IMR-90 (cell line): ENCODE results near the gene MCTP2. TPM values are rescaled to one million over a fixed set of nuclear protein-coding genes. Genes with fewer than 3 reads are reported as not detected.
A peak's percentile ranks its signal among the peaks of the same experiment; 100 is the strongest.

Experiments used
- ATAC-seq: fragments of 200-7000 bp; cut with Tn5 transposase; 2 replicates; pipeline ENCODE4 v1.9.1; 2020; ENCODE audit warnings: low read depth, mild to moderate bottlenecking, moderate library complexity
- BruUV-seq: library from RNA; stranded (reverse); fragments of 400-500 nt; replicated peaks from 2 replicates; lab custom pipeline; 2021; lab: Mats Ljungman, UMichigan
- CTCF ChIA-PET: fragments of 300-600 bp; formaldehyde crosslinking; extraction: SDS; loops from one replicate; lab custom pipeline; 2021; ENCODE audit warnings: antibody characterized with exemption; lab: Yijun Ruan, JAX
- POLR2A ChIA-PET: fragments of 300-600 bp; sonication (Branson Sonifier 250); formaldehyde crosslinking; loops from one replicate; lab custom pipeline; 2022; ENCODE audit warnings: antibody characterized with exemption; ENCODE audit not compliant: unreplicated experiment; lab: Charles Lee
- DNase-seq: peaks from one replicate; pipeline ENCODE4 v3.0.0; 2013
- H2AFZ ChIP-seq: replicated peaks from 2 replicates; pipeline ENCODE3; 2013; ENCODE audit warnings: low read length, mild to moderate bottlenecking; ENCODE audit not compliant: poor library complexity
- H2AK5ac ChIP-seq: 2 replicates; pipeline ENCODE4 v1.6.1; 2013; ENCODE audit warnings: low read depth, low read length, inconsistent platforms
- H2AK9ac ChIP-seq: replicated peaks from 2 replicates; pipeline ENCODE3; 2013; ENCODE audit warnings: mild to moderate bottlenecking, low read depth, low read length, moderate library complexity; ENCODE audit not compliant: poor library complexity
- H2BK120ac ChIP-seq: 2 replicates; pipeline ENCODE4 v1.6.1; 2013; ENCODE audit warnings: low read depth, low read length, inconsistent platforms
- H2BK15ac ChIP-seq: 3 replicates; pipeline ENCODE4 v1.6.1; 2013; ENCODE audit warnings: low read depth, low read length, inconsistent platforms
- H2BK20ac ChIP-seq: 2 replicates; pipeline ENCODE4 v1.6.1; 2013; ENCODE audit warnings: low read depth, mild to moderate bottlenecking, inconsistent platforms, low read length, moderate library complexity
- H2BK5ac ChIP-seq: 2 replicates; pipeline ENCODE4 v1.6.1; 2013; ENCODE audit warnings: mild to moderate bottlenecking, low read depth, low read length, inconsistent platforms; ENCODE audit not compliant: poor library complexity, severe bottlenecking
- H3K14ac ChIP-seq: replicated peaks from 2 replicates; pipeline ENCODE4 v1.6.1; 2013; ENCODE audit warnings: low read depth, low read length, inconsistent platforms
- H3K18ac ChIP-seq: 2 replicates; pipeline ENCODE4 v1.6.1; 2013; ENCODE audit warnings: low read depth, low read length, control low read depth
- H3K23ac ChIP-seq: 2 replicates; pipeline ENCODE4 v1.6.1; 2013; ENCODE audit warnings: low read depth, low read length, inconsistent platforms
- H3K27ac ChIP-seq: 2 replicates; pipeline ENCODE4 v1.5.1; 2013; ENCODE audit warnings: mild to moderate bottlenecking, control low read depth, low read length; ENCODE audit not compliant: insufficient read depth
- H3K27me3 ChIP-seq: 2 replicates; pipeline ENCODE4 v1.6.1; 2013; ENCODE audit warnings: low read length; ENCODE audit not compliant: control insufficient read depth, insufficient read depth
- H3K36me3 ChIP-seq: 2 replicates; pipeline ENCODE4 v1.6.1; 2013; ENCODE audit warnings: low read length, mixed read lengths; ENCODE audit not compliant: control insufficient read depth, insufficient read depth
- H3K4ac ChIP-seq: 2 replicates; pipeline ENCODE4 v1.6.1; 2013; ENCODE audit warnings: low read depth, low read length, inconsistent platforms
- H3K4me1 ChIP-seq: 2 replicates; pipeline ENCODE4 v1.6.1; 2013; ENCODE audit warnings: low read length, mixed read lengths; ENCODE audit not compliant: control insufficient read depth, insufficient read depth
- H3K4me2 ChIP-seq: 2 replicates; pipeline ENCODE4 v1.6.1; 2013; ENCODE audit warnings: low read depth, mild to moderate bottlenecking, control low read depth, low read length, moderate library complexity
- H3K4me3 ChIP-seq: 2 replicates; pipeline ENCODE4 v1.5.1; 2013; ENCODE audit warnings: low read depth, mild to moderate bottlenecking, control low read depth, low read length, moderate library complexity; ENCODE audit not compliant: insufficient read depth
- H3K56ac ChIP-seq: 2 replicates; pipeline ENCODE4 v1.6.1; 2013; ENCODE audit warnings: low read length, inconsistent platforms; ENCODE audit not compliant: insufficient read depth; ENCODE audit errors: extremely low read depth
- H3K79me1 ChIP-seq, 2 experiments: 2 replicates each; pipeline ENCODE4 v1.6.1; 2013; ENCODE audit warnings: low read length in 2 of 2, inconsistent platforms in 1 of 2, low read depth in 1 of 2
- H3K9ac ChIP-seq: 2 replicates; pipeline ENCODE4 v1.6.1; 2013; ENCODE audit warnings: low read depth, low read length, control low read depth
- H3K9me1 ChIP-seq: 2 replicates; pipeline ENCODE4 v1.6.1; 2013; ENCODE audit warnings: low read length, inconsistent platforms; ENCODE audit not compliant: insufficient read depth
- H3K9me3 ChIP-seq: 2 replicates; pipeline ENCODE4 v1.6.1; 2013; ENCODE audit warnings: low read length; ENCODE audit not compliant: control insufficient read depth, insufficient read depth
- H4K20me1 ChIP-seq: 2 replicates; pipeline ENCODE4 v1.6.1; 2013; ENCODE audit warnings: low read length, inconsistent platforms; ENCODE audit not compliant: insufficient read depth
- H4K5ac ChIP-seq: 2 replicates; pipeline ENCODE4 v1.6.1; 2013; ENCODE audit warnings: mild to moderate bottlenecking, low read depth, low read length, control low read depth
- H4K8ac ChIP-seq, 2 experiments: 2 replicates each; pipeline ENCODE4 v1.6.1; 2013; ENCODE audit warnings: low read depth in 2 of 2, low read length in 2 of 2, control low read depth in 1 of 2, inconsistent platforms in 1 of 2
- H4K91ac ChIP-seq: 2 replicates; pipeline ENCODE4 v1.6.1; 2013; ENCODE audit warnings: low read depth, low read length, inconsistent platforms; ENCODE audit not compliant: insufficient read depth
- BHLHE40 ChIP-seq: fragments of 150-350 bp; IDR thresholded peaks from 2 replicates; pipeline ENCODE4 v1.6.1; 2016; ENCODE audit warnings: mild to moderate bottlenecking, low read depth, low read length
- CEBPB ChIP-seq: IDR thresholded peaks from 2 replicates; pipeline ENCODE4 v1.6.1; 2012; ENCODE audit warnings: low read depth, low read length, improper control_type of control experiment
- FOS ChIP-seq: fragments of 150-350 bp; IDR thresholded peaks from 2 replicates; pipeline ENCODE4 v1.6.1; 2016; ENCODE audit warnings: low read depth, low read length
- MAZ ChIP-seq: IDR thresholded peaks from 2 replicates; pipeline ENCODE4 v1.6.1; 2012; ENCODE audit warnings: low read depth, mild to moderate bottlenecking, low read length, improper control_type of control experiment, moderate library complexity, borderline replicate concordance
- MXI1 ChIP-seq: IDR thresholded peaks from 2 replicates; pipeline ENCODE4 v1.6.1; 2012; ENCODE audit warnings: low read depth, mild to moderate bottlenecking, low read length, moderate library complexity, borderline replicate concordance
- POLR2A ChIP-seq: IDR thresholded peaks from 2 replicates; pipeline ENCODE4 v1.6.1; 2012; ENCODE audit warnings: mild to moderate bottlenecking, low read depth, low read length
- RAD21 ChIP-seq: IDR thresholded peaks from 2 replicates; pipeline ENCODE4 v1.6.1; 2012; ENCODE audit warnings: low read length, improper control_type of control experiment
- RCOR1 ChIP-seq: IDR thresholded peaks from 2 replicates; pipeline ENCODE4 v1.6.1; 2012; ENCODE audit warnings: mild to moderate bottlenecking, low read length, improper control_type of control experiment; ENCODE audit not compliant: insufficient replicate concordance
- WGBS, 2 experiments: methylation state at CpG; one replicate each; pipeline versions ENCODE4 v1.1.5 to v1.1.7; 2013; ENCODE audit warnings: missing lambda C conversion rate in 2 of 2; ENCODE audit not compliant: insufficient read length in 1 of 2; ENCODE audit errors: extremely low coverage in 2 of 2; 5-methylcytosine and 5-hydroxymethylcytosine counted together
- dilution Hi-C: fragments of 300-500 bp; cut with HindIII; formaldehyde crosslinking; loops from one replicate; pipeline ENCODE4 v1.14.3; 2018; ENCODE audit warnings: low sequenced_read_pairs; ENCODE audit not compliant: unreplicated experiment
- in situ Hi-C: fragments of 300-500 bp; cut with MboI; formaldehyde crosslinking; loops from 3 replicates; pipeline ENCODE4 v1.14.3; 2019; ENCODE audit warnings: low sequenced_read_pairs, inconsistent platforms, mixed read lengths
- intact Hi-C: fragments of 100-400 bp; cut with micrococcal nuclease; formaldehyde crosslinking; loops from 2 replicates; pipeline ENCODE4 v1.10.0; 2022
- polyA plus RNA-seq, 3 experiments: library from polyadenylated mRNA; depleted of rRNA; stranded (reverse); fragments of >200 nt; gene quantifications; 2 replicates each; pipeline ENCODE4 v1.2.3, GENCODE V29; 2012; ENCODE audit warnings: low replicate concordance in 1 of 3
- total RNA-seq: library from RNA; depleted of rRNA; stranded (reverse); fragments of >200 nt; gene quantifications from 2 replicates; pipeline ENCODE4 v1.2.3, GENCODE V29; 2012
- TF ChIP-seq, protein P1 (sequence below): conservative IDR thresholded peaks from 2 replicates; pipeline ENCODE4 v1.5.1; 2012; ENCODE audit warnings: mild to moderate bottlenecking, low read depth, low read length, improper control_type of control experiment

Gene MCTP2
- total and polyA plus RNA-seq, 2 of the 4 experiments (the other 2 are of a cell fraction) = 5.1 to 9.9 TPM

DNA sequence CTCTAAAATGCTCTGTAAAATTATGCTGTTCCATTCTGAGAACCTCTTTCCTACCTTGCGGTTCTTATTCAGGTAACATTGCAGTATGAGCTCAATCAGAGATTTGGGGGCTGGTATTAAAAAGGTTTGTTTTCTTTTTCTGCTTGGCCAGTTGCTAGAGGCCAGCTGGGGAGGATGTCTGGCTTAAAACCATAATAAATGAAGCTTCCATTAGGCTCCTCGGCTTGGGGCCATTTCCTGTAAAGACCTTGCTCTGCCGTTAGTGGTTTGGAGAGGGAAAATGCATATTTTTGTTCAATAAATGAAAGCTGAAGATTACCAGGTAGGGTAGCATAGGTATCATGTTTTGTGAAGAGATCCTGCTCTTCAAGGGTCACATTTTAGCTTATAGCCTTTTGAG, 55.2 kb downstream of the MCTP2 start:
- H3K27ac ChIP-seq = no peak overlapping the region
- H2BK20ac ChIP-seq = no peak overlapping the region
- no peak overlapping the region for H2BK5ac ChIP-seq
- H2AFZ ChIP-seq = no peak overlapping the region
- H3K9me1 ChIP-seq = no peaks in the 10 kb centered on the region
- H4K91ac ChIP-seq = no peak overlapping the region
- no peak overlapping the region; a peak in 1 of 4 replicates for H4K8ac ChIP-seq
- H3K36me3 ChIP-seq = no peaks in the 10 kb centered on the region
- in situ Hi-C loops = no loop called here
- intact Hi-C loops = no loop called here
- H3K9me3 ChIP-seq = no peaks in the 10 kb centered on the region
- no peak overlapping the region for H2BK120ac ChIP-seq
- H3K9ac ChIP-seq = no peak overlapping the region
- ChIA-PET CTCF (interaction anchor here (0.6 to 1.2 kb wide), 3 partner anchors 38 to 90 kb away, joined by 3 to 4 read pairs (median 3); no protein-coding TSS in a partner anchor), POLR2A (no interaction called here)
- no peak overlapping the region for H3K4ac ChIP-seq
- H3K79me1 ChIP-seq = no peaks in the 10 kb centered on the region; a peak in 1 of 4 replicates
- no peaks in the 10 kb centered on the region for H3K27me3 ChIP-seq
- H2AK5ac ChIP-seq = no peak overlapping the region
- H3K14ac ChIP-seq = no peak overlapping the region
- no peak overlapping the region for H3K4me3 ChIP-seq
- DNase-seq (no peak), ATAC-seq (no peak)
- H2AK9ac ChIP-seq = no peak overlapping the region
- H3K18ac ChIP-seq = no peak overlapping the region
- no peaks in the 10 kb centered on the region for H4K20me1 ChIP-seq
- H3K4me1 ChIP-seq = no peaks in the 10 kb centered on the region
- no peak overlapping the region; the same call in 1 of the 2 replicates for H4K5ac ChIP-seq
- dilution Hi-C loops = no loop called here
- no TSS peak for BruUV-seq
- TF ChIP-seq MXI1 (no peak), RCOR1 (no peak), FOS (no peak), BHLHE40 (no peak), MAZ (no peak), POLR2A (no peak), RAD21 (no peak), CEBPB (no peak)
- TF ChIP-seq, protein P1, sequence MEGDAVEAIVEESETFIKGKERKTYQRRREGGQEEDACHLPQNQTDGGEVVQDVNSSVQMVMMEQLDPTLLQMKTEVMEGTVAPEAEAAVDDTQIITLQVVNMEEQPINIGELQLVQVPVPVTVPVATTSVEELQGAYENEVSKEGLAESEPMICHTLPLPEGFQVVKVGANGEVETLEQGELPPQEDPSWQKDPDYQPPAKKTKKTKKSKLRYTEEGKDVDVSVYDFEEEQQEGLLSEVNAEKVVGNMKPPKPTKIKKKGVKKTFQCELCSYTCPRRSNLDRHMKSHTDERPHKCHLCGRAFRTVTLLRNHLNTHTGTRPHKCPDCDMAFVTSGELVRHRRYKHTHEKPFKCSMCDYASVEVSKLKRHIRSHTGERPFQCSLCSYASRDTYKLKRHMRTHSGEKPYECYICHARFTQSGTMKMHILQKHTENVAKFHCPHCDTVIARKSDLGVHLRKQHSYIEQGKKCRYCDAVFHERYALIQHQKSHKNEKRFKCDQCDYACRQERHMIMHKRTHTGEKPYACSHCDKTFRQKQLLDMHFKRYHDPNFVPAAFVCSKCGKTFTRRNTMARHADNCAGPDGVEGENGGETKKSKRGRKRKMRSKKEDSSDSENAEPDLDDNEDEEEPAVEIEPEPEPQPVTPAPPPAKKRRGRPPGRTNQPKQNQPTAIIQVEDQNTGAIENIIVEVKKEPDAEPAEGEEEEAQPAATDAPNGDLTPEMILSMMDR = no peak
- H3K4me2 ChIP-seq = peak overlapping the region; percentile 19; the same call in 1 of the 2 replicates
- WGBS, 2 experiments = 17% methylated on average over 1 of the region's 3 CpGs; no CpG with 5 or more reads in 1 of the 2 experiments
- H3K56ac ChIP-seq = no peak overlapping the region
- H3K23ac ChIP-seq = no peak overlapping the region
- no peak overlapping the region for H2BK15ac ChIP-seq
